PFSK-1 (cell line): ENCODE measurements around the gene MMP3.

Source experiments
- FOXP2 ChIP-seq: optimal IDR thresholded peaks from 2 replicates; pipeline ENCODE3; 2011; ENCODE audit warnings: borderline replicate concordance, control low read depth, inconsistent platforms; ENCODE audit not compliant: insufficient read depth; ENCODE audit errors: extremely low read length, extremely low read depth
- POLR2AphosphoS5 ChIP-seq: IDR thresholded peaks from 2 replicates; pipeline ENCODE4 v1.6.1; 2012; ENCODE audit warnings: low read depth, mild to moderate bottlenecking, control low read depth, low read length, moderate library complexity
- SIN3A ChIP-seq: IDR thresholded peaks from 2 replicates; pipeline ENCODE4 v1.6.1; 2012; ENCODE audit warnings: mild to moderate bottlenecking, low read length, moderate library complexity, borderline replicate concordance; ENCODE audit not compliant: insufficient read depth
- TAF1 ChIP-seq: IDR thresholded peaks from 2 replicates; pipeline ENCODE4 v1.6.1; 2012; ENCODE audit warnings: low read length, control low read depth, borderline replicate concordance; ENCODE audit not compliant: insufficient read depth
- TF ChIP-seq, protein P1 (sequence below), 2 experiments: IDR thresholded peaks; 2 replicates each; pipeline versions ENCODE4 v1.6.1 to v1.8.0; 2011 to 2012; ENCODE audit warnings: low read depth in 2 of 2, low read length in 2 of 2, control low read depth in 1 of 2, inconsistent platforms in 1 of 2, mild to moderate bottlenecking in 1 of 2, moderate library complexity in 1 of 2; ENCODE audit not compliant: insufficient read depth in 1 of 2

MMP3 gene

DNA sequence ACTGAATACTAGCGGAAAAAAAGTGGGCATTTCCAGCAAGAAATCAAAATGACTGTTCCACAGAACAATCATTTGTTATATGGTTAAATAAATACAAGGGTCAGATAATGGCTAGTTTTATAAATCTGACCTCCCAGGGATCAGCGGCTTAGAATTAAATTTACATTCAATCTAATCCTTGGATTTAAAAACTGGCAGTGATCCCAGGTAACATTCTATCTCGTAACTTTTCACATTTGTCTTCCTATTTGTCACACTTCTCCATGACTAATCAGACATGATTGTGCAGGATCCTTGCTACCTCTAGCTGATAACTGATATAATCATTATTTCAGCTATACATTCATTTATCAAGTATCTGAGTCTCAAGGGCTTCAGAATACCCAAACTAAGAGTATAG lies 2.9 kb upstream of the MMP3 start:
- TF ChIP-seq POLR2AphosphoS5, result no peak
- no peak for TF ChIP-seq TAF1
- no peak for TF ChIP-seq SIN3A
- TF ChIP-seq, protein P1, sequence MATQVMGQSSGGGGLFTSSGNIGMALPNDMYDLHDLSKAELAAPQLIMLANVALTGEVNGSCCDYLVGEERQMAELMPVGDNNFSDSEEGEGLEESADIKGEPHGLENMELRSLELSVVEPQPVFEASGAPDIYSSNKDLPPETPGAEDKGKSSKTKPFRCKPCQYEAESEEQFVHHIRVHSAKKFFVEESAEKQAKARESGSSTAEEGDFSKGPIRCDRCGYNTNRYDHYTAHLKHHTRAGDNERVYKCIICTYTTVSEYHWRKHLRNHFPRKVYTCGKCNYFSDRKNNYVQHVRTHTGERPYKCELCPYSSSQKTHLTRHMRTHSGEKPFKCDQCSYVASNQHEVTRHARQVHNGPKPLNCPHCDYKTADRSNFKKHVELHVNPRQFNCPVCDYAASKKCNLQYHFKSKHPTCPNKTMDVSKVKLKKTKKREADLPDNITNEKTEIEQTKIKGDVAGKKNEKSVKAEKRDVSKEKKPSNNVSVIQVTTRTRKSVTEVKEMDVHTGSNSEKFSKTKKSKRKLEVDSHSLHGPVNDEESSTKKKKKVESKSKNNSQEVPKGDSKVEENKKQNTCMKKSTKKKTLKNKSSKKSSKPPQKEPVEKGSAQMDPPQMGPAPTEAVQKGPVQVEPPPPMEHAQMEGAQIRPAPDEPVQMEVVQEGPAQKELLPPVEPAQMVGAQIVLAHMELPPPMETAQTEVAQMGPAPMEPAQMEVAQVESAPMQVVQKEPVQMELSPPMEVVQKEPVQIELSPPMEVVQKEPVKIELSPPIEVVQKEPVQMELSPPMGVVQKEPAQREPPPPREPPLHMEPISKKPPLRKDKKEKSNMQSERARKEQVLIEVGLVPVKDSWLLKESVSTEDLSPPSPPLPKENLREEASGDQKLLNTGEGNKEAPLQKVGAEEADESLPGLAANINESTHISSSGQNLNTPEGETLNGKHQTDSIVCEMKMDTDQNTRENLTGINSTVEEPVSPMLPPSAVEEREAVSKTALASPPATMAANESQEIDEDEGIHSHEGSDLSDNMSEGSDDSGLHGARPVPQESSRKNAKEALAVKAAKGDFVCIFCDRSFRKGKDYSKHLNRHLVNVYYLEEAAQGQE (IDR thresholded peaks at IDR 0.05; ENCODE audit: insufficient read depth in 1 of 2, low read depth in 2 of 2, low read length in 2 of 2), result no peak
- no peak for TF ChIP-seq FOXP2

DNA sequence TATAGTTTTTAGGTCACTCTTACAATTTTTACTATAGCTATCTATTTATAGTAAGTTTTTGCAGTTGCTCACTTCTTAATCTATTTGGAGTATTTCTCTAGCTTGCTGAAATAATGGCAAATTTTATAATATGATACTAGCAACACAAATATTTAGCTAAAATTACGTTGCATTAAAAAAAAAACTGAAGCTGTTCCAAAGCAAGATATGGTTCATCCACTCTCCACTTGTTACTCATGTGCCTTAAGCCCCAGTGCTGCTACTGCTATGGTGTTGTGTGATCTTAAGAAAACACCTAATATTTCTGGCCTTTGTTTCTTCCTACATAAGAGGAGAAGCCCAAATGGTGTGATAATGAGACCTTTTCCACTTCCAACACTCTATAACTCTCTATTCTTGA lies 479 bp downstream of the MMP3 start:
- TF ChIP-seq TAF1 (no peak), FOXP2 (no peak), POLR2AphosphoS5 (no peak), SIN3A (no peak)
- TF ChIP-seq, protein P1 (IDR thresholded peaks at IDR 0.05; ENCODE audit: insufficient read depth in 1 of 2, low read depth in 2 of 2, low read length in 2 of 2), result no peak

DNA sequence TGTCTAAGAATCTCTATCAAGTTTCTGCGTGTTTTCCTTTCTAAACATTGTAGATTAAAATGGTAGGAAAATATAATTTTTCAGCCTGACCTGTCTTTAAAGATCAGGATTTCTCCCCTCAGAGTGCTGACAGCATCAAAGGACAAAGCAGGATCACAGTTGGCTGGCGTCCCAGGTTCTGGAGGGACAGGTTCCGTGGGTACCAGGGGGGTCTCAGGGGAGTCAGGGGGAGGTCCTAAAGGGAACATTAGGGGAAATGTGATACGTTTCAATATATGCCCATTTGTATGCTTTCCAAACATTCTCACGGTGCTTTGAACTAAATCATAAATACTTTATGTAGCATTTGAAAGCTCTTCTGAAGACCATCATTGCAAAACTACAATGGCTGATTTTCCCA lies 3.4 kb downstream of the MMP3 start:
- TF ChIP-seq TAF1, result no peak
- TF ChIP-seq SIN3A, result no peak
- TF ChIP-seq FOXP2, result no peak
- no peak for TF ChIP-seq POLR2AphosphoS5
- TF ChIP-seq, protein P1 (IDR thresholded peaks at IDR 0.05; ENCODE audit: insufficient read depth in 1 of 2, low read depth in 2 of 2, low read length in 2 of 2), result no peak

DNA sequence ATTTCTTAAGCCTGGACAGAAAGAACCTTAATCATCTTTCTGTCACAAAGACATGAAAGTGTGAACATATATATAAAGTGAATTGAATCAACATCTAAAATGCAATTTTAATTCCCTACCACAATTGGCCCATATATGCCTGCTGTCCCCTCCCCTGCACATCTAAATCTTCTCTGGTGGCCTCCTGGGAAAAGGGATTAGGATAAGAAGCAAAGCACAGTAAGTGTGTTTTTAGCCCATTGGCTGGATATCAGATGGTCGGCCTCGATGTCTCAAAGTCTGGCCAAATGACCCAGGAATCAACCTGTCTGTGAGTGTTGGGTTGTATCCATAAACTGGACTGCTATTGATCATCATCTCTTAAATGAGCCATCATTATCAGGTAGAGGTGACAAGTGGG lies 5.8 kb downstream of the MMP3 start:
- TF ChIP-seq, protein P1 (IDR thresholded peaks at IDR 0.05; ENCODE audit: insufficient read depth in 1 of 2, low read depth in 2 of 2, low read length in 2 of 2), result no peak
- TF ChIP-seq TAF1, result no peak
- TF ChIP-seq FOXP2, result no peak
- no peak for TF ChIP-seq SIN3A
- no peak for TF ChIP-seq POLR2AphosphoS5

DNA sequence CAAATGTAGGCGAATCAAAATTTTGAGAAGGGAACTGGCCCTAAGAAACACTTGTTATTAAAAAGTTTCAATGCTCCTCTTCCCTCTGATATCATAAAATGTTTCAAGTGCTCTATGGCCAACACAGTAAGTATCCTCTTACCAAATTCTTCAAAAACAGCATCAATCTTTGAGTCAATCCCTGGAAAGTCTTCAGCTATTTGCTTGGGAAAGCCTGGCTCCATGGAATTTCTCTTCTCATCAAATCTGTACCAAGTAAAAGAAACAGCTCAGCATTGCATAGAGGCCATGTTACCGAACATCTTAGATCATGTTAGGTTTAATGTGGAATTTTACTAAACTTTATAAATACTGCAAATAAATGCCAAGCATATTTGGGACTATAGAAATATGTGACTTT lies 6.3 kb downstream of the MMP3 start:
- TF ChIP-seq TAF1 (no peak), POLR2AphosphoS5 (no peak), SIN3A (no peak), FOXP2 (no peak)
- TF ChIP-seq, protein P1 (IDR thresholded peaks at IDR 0.05; ENCODE audit: insufficient read depth in 1 of 2, low read depth in 2 of 2, low read length in 2 of 2), result no peak
